ENCODE data around the gene TOR1B. TPM values are rescaled to one million over a fixed set of nuclear protein-coding genes. Genes with fewer than 3 reads are reported as not detected.
"Not testable (repeated sequence)": the region's sequence is repeated elsewhere in the genome, so short reads cannot be mapped to it uniquely, and the experiment has no call there.

The TOR1B gene
- total RNA-seq, 2 experiments from 2014 or later = 13.3 to 14.9 TPM

DNA sequence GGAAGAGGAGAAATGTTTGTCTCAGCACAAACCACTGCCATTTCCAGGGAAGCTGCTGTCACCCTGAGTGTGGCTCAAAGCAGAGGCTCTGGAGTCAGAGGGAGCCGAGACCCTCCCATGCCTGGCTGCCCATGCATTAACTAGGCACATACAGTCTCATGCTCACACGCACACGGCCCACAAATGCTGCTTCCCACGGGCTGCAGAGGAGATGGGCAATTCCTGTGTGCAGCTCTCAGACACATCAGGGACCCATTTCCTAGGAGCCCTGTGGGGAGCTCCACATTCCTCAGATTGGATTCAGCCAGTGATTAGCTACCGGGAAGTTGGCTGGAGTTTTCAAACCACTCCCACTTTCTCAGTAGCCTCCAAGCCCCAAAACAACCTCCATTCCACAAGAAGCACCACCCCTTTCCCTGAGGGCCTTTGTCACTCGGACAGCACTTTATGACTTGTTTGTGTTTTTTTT is 41.0 kb upstream of the TOR1B start:
- BruUV-seq (replicated peaks) = no TSS peak
- H3K4me1 ChIP-seq (ENCODE audit: insufficient read depth, low read length, poor library complexity, severe bottlenecking) = no peaks in the 10 kb centered on the region
- ChIA-PET CTCF (ENCODE audit: unreplicated experiment) (no interaction called here), POLR2A (interaction anchor here (0.6 to 0.7 kb wide), 2 partner anchors 16 to 366 kb away, joined by 3 to 4 read pairs; no protein-coding TSS in a partner anchor)
- no peak overlapping the region for H3K27ac ChIP-seq (ENCODE audit: low read depth, low read length, poor library complexity, severe bottlenecking)
- intact Hi-C loops (cut with micrococcal nuclease; ENCODE audit: unreplicated experiment) = no loop called here
- no peaks in the 10 kb centered on the region for H4K20me1 ChIP-seq (ENCODE audit: insufficient read depth, low read length)
- no peaks in the 10 kb centered on the region for H3K79me2 ChIP-seq (ENCODE audit: insufficient read depth, low read depth, low read length)
- no peaks in the 10 kb centered on the region for H3K9me3 ChIP-seq (ENCODE audit: low read length)
- no peak for TF ChIP-seq EZH2phosphoT487 (IDR thresholded peaks at IDR 0.05; ENCODE audit: borderline replicate concordance, low read depth, low read length)
- TF ChIP-seq, protein P1, sequence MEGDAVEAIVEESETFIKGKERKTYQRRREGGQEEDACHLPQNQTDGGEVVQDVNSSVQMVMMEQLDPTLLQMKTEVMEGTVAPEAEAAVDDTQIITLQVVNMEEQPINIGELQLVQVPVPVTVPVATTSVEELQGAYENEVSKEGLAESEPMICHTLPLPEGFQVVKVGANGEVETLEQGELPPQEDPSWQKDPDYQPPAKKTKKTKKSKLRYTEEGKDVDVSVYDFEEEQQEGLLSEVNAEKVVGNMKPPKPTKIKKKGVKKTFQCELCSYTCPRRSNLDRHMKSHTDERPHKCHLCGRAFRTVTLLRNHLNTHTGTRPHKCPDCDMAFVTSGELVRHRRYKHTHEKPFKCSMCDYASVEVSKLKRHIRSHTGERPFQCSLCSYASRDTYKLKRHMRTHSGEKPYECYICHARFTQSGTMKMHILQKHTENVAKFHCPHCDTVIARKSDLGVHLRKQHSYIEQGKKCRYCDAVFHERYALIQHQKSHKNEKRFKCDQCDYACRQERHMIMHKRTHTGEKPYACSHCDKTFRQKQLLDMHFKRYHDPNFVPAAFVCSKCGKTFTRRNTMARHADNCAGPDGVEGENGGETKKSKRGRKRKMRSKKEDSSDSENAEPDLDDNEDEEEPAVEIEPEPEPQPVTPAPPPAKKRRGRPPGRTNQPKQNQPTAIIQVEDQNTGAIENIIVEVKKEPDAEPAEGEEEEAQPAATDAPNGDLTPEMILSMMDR (conservative IDR thresholded peaks at IDR 0.05; ENCODE audit: low read length) = no peak
- H2AFZ ChIP-seq (ENCODE audit: low read length) = no peak overlapping the region
- H3K9me2 ChIP-seq (ENCODE audit: insufficient read depth, low read length) = no peaks in the 10 kb centered on the region
- no peak overlapping the region for H3K4me3 ChIP-seq (ENCODE audit: low read depth, low read length, poor library complexity, severe bottlenecking)
- no peaks in the 10 kb centered on the region for H3K36me3 ChIP-seq (ENCODE audit: insufficient read depth, low read length)
- no peak for DNase-seq (ENCODE audit: low spot score)
- no peak overlapping the region for H3K4me2 ChIP-seq (ENCODE audit: low read length)

DNA sequence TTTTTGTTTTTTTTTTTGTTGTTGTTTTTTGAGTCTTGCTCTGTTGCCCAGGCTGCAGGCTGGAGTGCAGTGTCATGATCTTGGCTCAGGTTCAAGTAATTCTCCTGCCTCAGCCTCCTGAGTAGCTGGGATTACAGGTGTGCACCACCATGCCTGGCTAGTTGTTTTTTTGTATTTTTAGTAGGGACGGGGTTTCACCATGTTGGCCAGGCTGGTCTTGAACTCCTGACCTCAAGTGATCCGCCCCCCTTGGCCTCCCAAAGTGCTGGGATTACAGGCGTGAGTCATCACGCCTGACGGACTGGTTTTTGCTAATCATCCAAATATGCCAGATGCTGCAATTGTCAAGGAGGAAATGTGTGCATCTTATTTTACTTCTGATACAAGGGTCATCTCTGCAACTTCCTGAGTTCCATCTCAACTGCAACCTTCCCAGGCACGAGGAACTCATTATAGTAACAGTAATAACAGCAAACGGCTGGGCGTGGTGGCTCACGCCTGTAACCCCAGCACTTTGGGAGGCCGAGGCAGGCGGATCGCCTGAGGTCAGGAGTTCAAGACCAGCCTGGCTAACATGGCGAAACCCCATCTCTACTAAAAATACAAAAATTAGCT is 40.5 kb upstream of the TOR1B start:
- H3K79me2 ChIP-seq (ENCODE audit: insufficient read depth, low read depth, low read length); H3K36me3 ChIP-seq (ENCODE audit: insufficient read depth, low read length); H3K4me2 ChIP-seq (ENCODE audit: low read length); H3K27ac ChIP-seq (ENCODE audit: low read depth, low read length, poor library complexity, severe bottlenecking); H3K4me3 ChIP-seq (ENCODE audit: low read depth, low read length, poor library complexity, severe bottlenecking); H2AFZ ChIP-seq (ENCODE audit: low read length); H4K20me1 ChIP-seq (ENCODE audit: insufficient read depth, low read length); H3K9me3 ChIP-seq (ENCODE audit: low read length); DNase-seq (ENCODE audit: low spot score); intact Hi-C loops (cut with micrococcal nuclease; ENCODE audit: unreplicated experiment); H3K9me2 ChIP-seq (ENCODE audit: insufficient read depth, low read length); BruUV-seq (replicated peaks); CTCF ChIA-PET (ENCODE audit: unreplicated experiment); H3K4me1 ChIP-seq (ENCODE audit: insufficient read depth, low read length, poor library complexity, severe bottlenecking): not testable (repeated sequence)
- POLR2A ChIA-PET = interaction anchor here (0.6 to 0.7 kb wide), 2 partner anchors 16 to 365 kb away, joined by 3 to 4 read pairs; no protein-coding TSS in a partner anchor

DNA sequence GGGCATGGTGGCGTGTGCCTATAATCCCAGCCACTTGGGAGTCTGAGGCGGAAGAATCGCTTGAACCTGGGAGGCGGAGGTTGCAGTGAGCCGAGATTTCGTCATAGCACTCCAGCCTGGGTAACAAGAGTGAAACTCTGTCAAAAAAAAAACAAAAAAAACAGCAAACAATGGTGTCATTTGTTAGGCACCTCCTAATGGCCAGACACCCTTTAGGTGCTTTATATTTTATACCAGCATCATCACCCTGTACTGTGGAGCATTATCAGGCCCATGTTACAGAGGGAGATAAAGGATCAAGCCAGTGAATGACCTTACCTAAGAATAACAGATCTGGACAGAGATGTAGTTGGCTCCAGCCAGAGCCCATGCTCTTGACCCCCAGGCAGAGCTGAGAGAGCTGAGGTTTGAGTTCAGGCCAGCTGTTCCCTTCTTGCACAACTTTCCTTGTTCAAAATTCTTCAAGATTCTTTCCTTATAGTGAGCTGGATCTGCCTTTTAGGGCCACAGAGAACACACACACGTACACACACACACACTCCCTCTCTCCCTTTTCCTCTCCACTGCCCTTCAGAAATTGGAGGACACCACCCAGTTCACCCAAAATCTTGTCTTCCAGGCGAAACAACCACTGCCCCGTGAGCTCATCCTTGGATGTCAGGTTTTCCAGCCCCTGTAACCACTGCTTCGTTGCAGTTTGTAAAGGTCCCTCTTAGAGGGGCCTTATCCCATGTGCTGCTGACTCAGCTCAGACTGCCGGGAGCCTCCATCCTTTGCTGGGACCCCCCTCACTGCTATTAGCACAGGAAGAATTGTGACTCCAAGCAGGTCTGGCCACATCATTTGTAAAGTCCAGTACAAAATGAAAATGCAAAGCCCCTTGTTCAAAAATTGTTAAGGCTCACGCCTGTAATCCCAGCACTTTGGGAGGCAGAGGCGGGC is 39.7 kb upstream of the TOR1B start:
- Histone ChIP-seq H3K4me1 (ENCODE audit: insufficient read depth, low read length, poor library complexity, severe bottlenecking) (no peaks in the 10 kb centered on the region), H3K27ac (ENCODE audit: low read depth, low read length, poor library complexity, severe bottlenecking) (no peak overlapping the region), H3K9me2 (ENCODE audit: insufficient read depth, low read length) (no peaks in the 10 kb centered on the region), H3K4me3 (ENCODE audit: low read depth, low read length, poor library complexity, severe bottlenecking) (no peak overlapping the region), H4K20me1 (ENCODE audit: insufficient read depth, low read length) (no peaks in the 10 kb centered on the region), H3K4me2 (ENCODE audit: low read length) (no peak overlapping the region), H3K9me3 (ENCODE audit: low read length) (no peaks in the 10 kb centered on the region), H3K79me2 (ENCODE audit: insufficient read depth, low read depth, low read length) (no peaks in the 10 kb centered on the region), H3K36me3 (ENCODE audit: insufficient read depth, low read length) (no peaks in the 10 kb centered on the region), H2AFZ (ENCODE audit: low read length) (no peak overlapping the region)
- no peak for TF ChIP-seq EZH2phosphoT487 (IDR thresholded peaks at IDR 0.05; ENCODE audit: borderline replicate concordance, low read depth, low read length)
- TF ChIP-seq, protein P1 (conservative IDR thresholded peaks at IDR 0.05; ENCODE audit: low read length) = no peak
- no peak for DNase-seq (ENCODE audit: low spot score)
- BruUV-seq (replicated peaks) = no TSS peak
- ChIA-PET POLR2A (interaction anchor here (0.6 kb wide), 2 partner anchors 209 to 622 kb away, joined by 4 read pairs; no protein-coding TSS in a partner anchor), CTCF (ENCODE audit: unreplicated experiment) (no interaction called here)
- intact Hi-C loops (cut with micrococcal nuclease; ENCODE audit: unreplicated experiment) = no loop called here
